Body of pancreas (tissue), 4 donors: ENCODE results near the gene GRM8. TPM values are rescaled to one million over a fixed set of nuclear protein-coding genes. Genes with fewer than 3 reads are reported as not detected.
A peak's percentile ranks its signal among the peaks of the same experiment; 100 is the strongest.

Experiments
- ATAC-seq: fragments of 150-250 bp; one replicate; pipeline ENCODE4 v1.9.1; 2016
- DNase-seq, 4 donors: peaks; one replicate each; pipeline ENCODE4 v3.0.0-alpha.2; 2019
- H3K27ac ChIP-seq, 4 donors: fragments of 200-600 bp; sonication (generic); 1 replicate in 3 of 4; 2 replicates in 1 of 4; pipeline versions ENCODE4 v1.5.1 to v1.6.1; 2016 to 2019; ENCODE audit warnings: mild to moderate bottlenecking in 1 of 4, mixed read lengths in 1 of 4, moderate library complexity in 1 of 4
- H3K27me3 ChIP-seq, 2 donors: fragments of 200-600 bp; sonication (generic); one replicate each; pipeline ENCODE4 v1.6.0; 2016; ENCODE audit warnings: mild to moderate bottlenecking in 1 of 2
- H3K36me3 ChIP-seq, 2 donors: fragments of 200-600 bp; sonication (generic); replicated peaks in 1 of 2; 2 replicates each; pipeline ENCODE4 v1.5.1; 2016; ENCODE audit warnings: low read depth in 2 of 2; ENCODE audit not compliant: insufficient read depth in 1 of 2
- H3K4me1 ChIP-seq: fragments of 200-600 bp; sonication (generic); one replicate; pipeline ENCODE4 v1.6.0; 2016
- H3K4me3 ChIP-seq, 2 donors: fragments of 200-600 bp; sonication (generic); 1 replicate in 1 of 2; 2 replicates in 1 of 2; pipeline ENCODE4 v1.5.1; 2016 to 2019
- H3K9me3 ChIP-seq, 3 donors: fragments of 200-600 bp; sonication (generic); 1 replicate in 2 of 3; 2 replicates in 1 of 3; pipeline ENCODE4 v1.5.1; 2016
- POLR2A ChIP-seq, 3 donors: fragments of 450-650 bp; IDR thresholded peaks; one replicate each; pipeline ENCODE4 v1.6.1; 2016; ENCODE audit warnings: antibody characterized with exemption in 3 of 3, mild to moderate bottlenecking in 2 of 3
- WGBS, 2 donors: methylation state at CpG; one replicate each; pipeline ENCODE4 v1.1.5; 2017; 5-methylcytosine and 5-hydroxymethylcytosine counted together
- intact Hi-C: fragments of 100-400 bp; cut with DNase I; formaldehyde crosslinking; loops from one replicate; pipeline ENCODE4 v1.15.1; 2023
- total RNA-seq, 2 donors: library from RNA; depleted of rRNA; stranded (reverse); fragments of >200 nt; gene quantifications; one replicate each; pipeline ENCODE4 v1.1.0, GENCODE V29; 2016
- TF ChIP-seq, protein P1 (sequence below), 7 experiments: fragments of 450-650 bp in 4 of 7; fragments of 200-600 bp in 3 of 7; sonication (generic) in 3 of 7; IDR thresholded peaks; one replicate each; pipeline ENCODE4 v1.5.1; 2016 to 2019; ENCODE audit warnings: antibody characterized with exemption in 7 of 7

GRM8 gene
- total RNA-seq, 2 donors from 2014 or later, result 2.3 TPM; not detected in 1

DNA sequence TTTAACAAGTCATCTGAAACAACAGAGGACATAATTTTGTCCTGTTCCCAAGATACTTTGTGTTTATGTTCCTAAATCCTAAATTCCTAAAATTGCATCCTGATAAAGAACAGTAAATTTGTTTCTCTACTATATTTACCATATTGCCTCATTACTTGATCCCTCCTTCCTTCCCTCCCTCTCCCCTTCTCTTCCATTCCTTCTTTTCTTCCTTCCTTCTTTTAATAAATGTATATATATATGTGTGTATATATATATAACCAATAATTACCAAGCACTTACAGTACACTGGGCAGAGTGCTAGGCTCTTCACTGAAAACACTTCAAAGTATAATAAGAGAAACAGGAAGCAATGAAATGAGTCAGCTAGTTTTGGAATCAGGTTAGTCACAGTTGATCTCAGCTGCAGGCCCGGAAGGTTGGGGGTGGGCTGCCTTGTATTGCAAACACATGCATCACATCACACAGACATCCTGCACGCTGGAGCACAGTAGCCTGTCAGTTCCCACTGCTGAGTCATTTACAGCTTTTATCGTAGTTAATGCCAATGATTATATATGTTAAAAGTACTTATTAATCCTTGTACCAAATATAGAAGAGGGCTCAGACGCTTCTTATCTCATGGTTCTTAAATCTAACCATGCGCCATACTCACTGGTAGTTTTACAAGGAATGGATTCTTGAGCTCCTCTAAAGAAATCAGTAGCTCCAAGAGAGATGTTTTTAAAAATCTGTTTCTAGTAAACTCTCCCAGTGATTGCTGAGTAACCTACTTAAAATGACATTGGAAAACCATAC, 551.7 kb downstream of the GRM8 start:
- Histone ChIP-seq H3K4me3 (no peak overlapping the region), H3K27me3 (no peaks in the 10 kb centered on the region), H3K9me3 (peaks cover 0 to 9% (median 0%) of the 10 kb centered on the region in 3 donors), H3K27ac (no peak overlapping the region), H3K4me1 (no peaks in the 10 kb centered on the region), H3K36me3 (no peaks in the 10 kb centered on the region)
- intact Hi-C loops, result no loop called here
- peak in 1 of 4 donors; percentile 21 for DNase-seq
- TF ChIP-seq POLR2A (IDR thresholded peaks at IDR 0.05), result no peak
- TF ChIP-seq, protein P1, sequence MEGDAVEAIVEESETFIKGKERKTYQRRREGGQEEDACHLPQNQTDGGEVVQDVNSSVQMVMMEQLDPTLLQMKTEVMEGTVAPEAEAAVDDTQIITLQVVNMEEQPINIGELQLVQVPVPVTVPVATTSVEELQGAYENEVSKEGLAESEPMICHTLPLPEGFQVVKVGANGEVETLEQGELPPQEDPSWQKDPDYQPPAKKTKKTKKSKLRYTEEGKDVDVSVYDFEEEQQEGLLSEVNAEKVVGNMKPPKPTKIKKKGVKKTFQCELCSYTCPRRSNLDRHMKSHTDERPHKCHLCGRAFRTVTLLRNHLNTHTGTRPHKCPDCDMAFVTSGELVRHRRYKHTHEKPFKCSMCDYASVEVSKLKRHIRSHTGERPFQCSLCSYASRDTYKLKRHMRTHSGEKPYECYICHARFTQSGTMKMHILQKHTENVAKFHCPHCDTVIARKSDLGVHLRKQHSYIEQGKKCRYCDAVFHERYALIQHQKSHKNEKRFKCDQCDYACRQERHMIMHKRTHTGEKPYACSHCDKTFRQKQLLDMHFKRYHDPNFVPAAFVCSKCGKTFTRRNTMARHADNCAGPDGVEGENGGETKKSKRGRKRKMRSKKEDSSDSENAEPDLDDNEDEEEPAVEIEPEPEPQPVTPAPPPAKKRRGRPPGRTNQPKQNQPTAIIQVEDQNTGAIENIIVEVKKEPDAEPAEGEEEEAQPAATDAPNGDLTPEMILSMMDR (IDR thresholded peaks at IDR 0.05), result no peak
- 38 to 45% methylated on average over 5 of the region's 5 CpGs for WGBS, 2 donors
- no peak for ATAC-seq

DNA sequence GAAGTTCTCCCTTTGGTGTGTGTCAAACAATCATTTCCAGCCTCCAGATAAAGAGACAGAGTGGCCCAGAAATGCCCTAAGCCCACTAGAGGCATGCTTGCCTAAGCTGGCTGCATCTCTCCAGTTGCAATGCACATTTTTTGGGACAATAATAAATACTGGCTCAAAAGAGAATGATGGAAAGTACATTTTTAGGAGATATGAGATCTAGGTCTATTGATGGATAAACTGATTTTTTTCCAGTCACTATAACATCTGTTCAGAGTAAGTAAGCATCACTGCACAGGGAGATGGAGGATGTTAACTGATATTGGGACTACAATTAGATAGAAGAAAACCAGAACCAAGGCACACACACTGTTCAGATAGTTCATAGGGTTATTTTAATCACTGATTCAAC, 553.0 kb downstream of the GRM8 start:
- Histone ChIP-seq H3K4me3 (no peak overlapping the region), H3K4me1 (no peaks in the 10 kb centered on the region), H3K27me3 (no peaks in the 10 kb centered on the region), H3K36me3 (no peaks in the 10 kb centered on the region), H3K27ac (no peak overlapping the region), H3K9me3 (peaks cover 0 to 5% (median 0%) of the 10 kb centered on the region in 3 donors)
- ATAC-seq, result no peak
- no peak for DNase-seq
- TF ChIP-seq, protein P1 (IDR thresholded peaks at IDR 0.05), result no peak
- no peak for TF ChIP-seq POLR2A (IDR thresholded peaks at IDR 0.05)
- intact Hi-C loops, result no loop called here

DNA sequence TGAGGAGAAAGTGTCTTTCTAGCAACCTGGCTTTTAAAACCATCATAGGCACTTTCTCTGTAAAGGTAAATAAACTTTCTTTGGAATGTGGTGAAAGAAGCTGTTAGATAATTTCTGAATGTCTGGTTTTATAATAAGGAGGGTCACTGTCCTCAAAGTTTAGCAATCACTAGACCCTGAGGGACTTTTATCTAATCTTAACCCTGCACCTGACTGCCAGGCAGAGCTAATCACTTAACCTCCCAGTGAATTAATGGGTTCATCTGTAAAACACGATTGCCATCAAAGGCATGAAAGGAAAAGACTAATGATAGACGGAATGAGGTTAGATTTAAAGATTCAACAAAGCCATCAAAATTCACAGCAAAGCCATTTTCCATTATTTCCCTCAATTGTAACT, 553.8 kb downstream of the GRM8 start:
- TF ChIP-seq, protein P1 (IDR thresholded peaks at IDR 0.05), result no peak
- no peak for TF ChIP-seq POLR2A (IDR thresholded peaks at IDR 0.05)
- no peaks in the 10 kb centered on the region for H3K36me3 ChIP-seq
- H3K4me3 ChIP-seq, result no peak overlapping the region
- no peak overlapping the region for H3K27ac ChIP-seq
- H3K4me1 ChIP-seq, result no peaks in the 10 kb centered on the region
- intact Hi-C loops, result no loop called here
- H3K9me3 ChIP-seq, result no peaks in the 10 kb centered on the region
- DNase-seq (no peak), ATAC-seq (no peak)
- WGBS, 2 donors, result 32 to 44% methylated on average over 2 of the region's 2 CpGs
- H3K27me3 ChIP-seq, result no peaks in the 10 kb centered on the region

DNA sequence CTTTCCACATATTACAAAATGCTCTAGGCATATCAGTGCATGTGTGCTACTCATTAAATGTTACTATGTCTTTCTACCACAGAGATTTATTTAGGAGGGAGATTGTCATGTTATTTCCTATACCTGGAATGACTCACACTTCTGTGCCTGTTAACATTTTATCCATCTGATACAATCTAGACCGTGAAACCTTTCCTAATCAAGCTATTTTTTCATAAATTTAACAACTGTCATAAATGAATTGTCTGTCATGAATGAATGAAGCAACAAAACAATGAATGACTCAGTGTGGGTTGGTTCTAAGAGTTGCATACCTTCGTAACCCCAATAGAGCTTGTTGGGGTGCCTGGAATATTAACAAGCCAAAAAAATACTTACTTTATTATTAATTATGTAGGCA, 554.3 kb downstream of the GRM8 start:
- DNase-seq (no peak), ATAC-seq (no peak)
- Histone ChIP-seq H3K27ac (no peak overlapping the region), H3K9me3 (no peaks in the 10 kb centered on the region), H3K4me1 (no peaks in the 10 kb centered on the region), H3K36me3 (no peaks in the 10 kb centered on the region), H3K27me3 (no peaks in the 10 kb centered on the region), H3K4me3 (no peak overlapping the region)
- intact Hi-C loops, result no loop called here
- TF ChIP-seq, protein P1 (IDR thresholded peaks at IDR 0.05), result no peak
- no peak for TF ChIP-seq POLR2A (IDR thresholded peaks at IDR 0.05)
- WGBS, 2 donors, result 58 to 74% methylated on average over 2 of the region's 2 CpGs
